HepG2 (cell line): Measurements from ENCODE around the gene ZNF189. TPM values are rescaled to one million over a fixed set of nuclear protein-coding genes. Genes with fewer than 3 reads are reported as not detected.

ENCODE experiments used
- ARID5B ChIP-seq: IDR thresholded peaks from 2 replicates; pipeline ENCODE4 v1.4.0; 2020; ENCODE audit warnings: mild to moderate bottlenecking, missing genetic modification reagents
- HNRNPLL ChIP-seq: fragments of 200-400 bp; formaldehyde crosslinking; IDR thresholded peaks from 2 replicates; pipeline ENCODE4 v1.6.1; 2017; ENCODE audit warnings: mild to moderate bottlenecking, low read depth, low read length; ENCODE audit not compliant: poor library complexity, severe bottlenecking
- KIAA2018 ChIP-seq: sonication (generic); formaldehyde crosslinking; IDR thresholded peaks from 2 replicates; pipeline ENCODE4 v1.5.0; 2020; ENCODE audit warnings: mild to moderate bottlenecking, missing genetic modification reagents, borderline replicate concordance
- MAX ChIP-seq: IDR thresholded peaks from 2 replicates; pipeline ENCODE4 v1.6.1; 2012; ENCODE audit warnings: inconsistent platforms
- NFATC3 ChIP-seq: sonication (generic); formaldehyde crosslinking; IDR thresholded peaks from 2 replicates; pipeline ENCODE4 v1.5.1; 2020; ENCODE audit warnings: mild to moderate bottlenecking, missing genetic modification reagents
- PITX1 ChIP-seq: sonication (generic); formaldehyde crosslinking; IDR thresholded peaks from 2 replicates; pipeline ENCODE4 v1.5.1; 2020; ENCODE audit warnings: mild to moderate bottlenecking, missing genetic modification reagents
- RAD51 ChIP-seq: fragments of 450-650 bp; IDR thresholded peaks from 2 replicates; pipeline ENCODE4 v1.6.1; 2016; ENCODE audit warnings: borderline replicate concordance
- ZNF275 ChIP-seq: sonication (generic); formaldehyde crosslinking; IDR thresholded peaks from 2 replicates; pipeline ENCODE4 v1.8.0; 2022; ENCODE audit warnings: missing genetic modification reagents, mild to moderate bottlenecking, inconsistent platforms, borderline replicate concordance
- ZNF292 ChIP-seq: sonication (generic); formaldehyde crosslinking; IDR thresholded peaks from 2 replicates; pipeline ENCODE4 v1.8.1; 2022; ENCODE audit warnings: mild to moderate bottlenecking, low read depth, missing genetic modification reagents, borderline replicate concordance
- ZNF577 ChIP-seq: sonication (generic); formaldehyde crosslinking; IDR thresholded peaks from 2 replicates; pipeline ENCODE4 v1.4.0; 2020; ENCODE audit warnings: mild to moderate bottlenecking, low read depth, missing genetic modification reagents, borderline replicate concordance
- ZNF614 ChIP-seq: IDR thresholded peaks from 2 replicates; pipeline ENCODE4 v1.6.1; 2018; ENCODE audit warnings: missing biosample characterization, missing genetic modification reagents, inconsistent platforms, borderline replicate concordance
- ZNF704 ChIP-seq: sonication (generic); formaldehyde crosslinking; IDR thresholded peaks from 2 replicates; pipeline ENCODE4 v1.8.1; 2023; ENCODE audit warnings: mild to moderate bottlenecking, inconsistent platforms, moderate library complexity, missing genetic modification reagents, borderline replicate concordance
- ZNF724P ChIP-seq: sonication (generic); formaldehyde crosslinking; IDR thresholded peaks from 2 replicates; pipeline ENCODE4 v1.8.0; 2022; ENCODE audit warnings: missing genetic modification reagents, borderline replicate concordance
- ZSCAN30 ChIP-seq: sonication (generic); formaldehyde crosslinking; IDR thresholded peaks from 2 replicates; pipeline ENCODE4 v1.5.0; 2020; ENCODE audit warnings: mild to moderate bottlenecking, missing genetic modification reagents
- polyA plus RNA-seq, 8 experiments: library from polyadenylated mRNA; depleted of rRNA in 3 of 8; stranded (reverse) in 7 of 8; unstranded in 1 of 8; fragments of >200 nt; fragmentation: Illumina TruSeq in 4 of 8; extraction: Trizol in 4 of 8; gene quantifications; 2 replicates each; pipeline versions ENCODE4 v1.2.1 to v1.2.3, GENCODE V29; 2011 to 2016; ENCODE audit warnings: low read depth in 4 of 8, missing spikeins in 1 of 8, mixed read lengths in 1 of 8; ENCODE audit not compliant: insufficient read depth in 1 of 8
- total RNA-seq, 5 experiments: library from RNA; depleted of rRNA; stranded (reverse); fragments of >200 nt; fragmentation: Illumina TruSeq; extraction: Trizol; gene quantifications; 2 replicates each; pipeline ENCODE4 v1.2.3, GENCODE V29; 2016; ENCODE audit warnings: low read depth in 1 of 5

The ZNF189 gene
- total and polyA plus RNA-seq, 2 of the 13 experiments (the other 11 are each of a cell fraction or from before 2014, with no cell fraction given) = 8.4 to 50.0 TPM

GRCh38 chr9:101440714-101441230 is 42.1 kb downstream of the ZNF189 start (continued):
- TF ChIP-seq ZNF577 = no peak
- TF ChIP-seq ZSCAN30 (CRISPR knock-in tag) = no peak
- TF ChIP-seq ZNF614 = no peak
- TF ChIP-seq ZNF724P = no peak
- TF ChIP-seq HNRNPLL = no peak
- 0 out of 2 replicates have a peak, but pooled peaks have one; percentile 35 for TF ChIP-seq ZNF292 (CRISPR knock-in tag)
- no peak for TF ChIP-seq ZNF704 (CRISPR knock-in tag)
- no peak for TF ChIP-seq PITX1 (CRISPR knock-in tag)
- TF ChIP-seq ARID5B = peak; percentile 36; the same call in 1 of the 2 replicates
- TF ChIP-seq MAX = peak; percentile 49; the same call in 1 of the 2 replicates
- no peak for TF ChIP-seq RAD51
- TF ChIP-seq NFATC3 (CRISPR knock-in tag) = no peak
- TF ChIP-seq ZNF275 (CRISPR knock-in tag) = no peak
- no peak for TF ChIP-seq KIAA2018 (CRISPR knock-in tag)
